NB4 (cell line): ENCODE results near the gene TMEM121B.

Experiments used
- MYC ChIP-seq: IDR thresholded peaks from 2 replicates; pipeline ENCODE4 v1.6.1; 2011; ENCODE audit warnings: low read depth, low read length
- POLR2A ChIP-seq: IDR thresholded peaks from 2 replicates; pipeline ENCODE4 v1.6.1; 2011; ENCODE audit warnings: mild to moderate bottlenecking; ENCODE audit not compliant: insufficient read length; ENCODE audit errors: extremely low read depth
- TF ChIP-seq, protein P1 (sequence below): IDR thresholded peaks from one replicate; pipeline ENCODE4 v1.5.1; 2012; ENCODE audit warnings: low read depth, low read length
- TF ChIP-seq, protein P2 (sequence below): IDR thresholded peaks from 2 replicates; pipeline ENCODE4 v1.6.1; 2011; ENCODE audit warnings: low read depth, low read length

DNA sequence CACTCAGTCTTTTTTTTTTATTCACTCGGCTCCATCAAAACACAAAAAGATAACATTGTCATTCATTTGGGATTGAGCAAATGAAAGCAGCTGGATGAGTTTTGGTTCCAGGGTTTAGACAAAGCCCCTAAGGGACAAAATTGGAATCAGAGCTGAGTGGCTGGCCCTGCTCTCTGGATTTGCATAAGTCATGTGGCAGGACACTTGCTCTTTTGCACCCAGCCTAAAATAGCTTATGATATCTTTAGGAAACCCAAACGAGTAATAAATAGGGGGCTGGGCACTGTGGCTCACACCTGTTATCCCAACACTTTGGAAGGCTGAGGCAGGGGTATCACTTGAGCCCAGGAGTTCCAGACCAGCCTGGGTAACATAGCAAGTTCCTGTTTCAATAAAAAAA lies 11.0 kb upstream of the TMEM121B start:
- TF ChIP-seq POLR2A: no peak
- TF ChIP-seq, protein P1, sequence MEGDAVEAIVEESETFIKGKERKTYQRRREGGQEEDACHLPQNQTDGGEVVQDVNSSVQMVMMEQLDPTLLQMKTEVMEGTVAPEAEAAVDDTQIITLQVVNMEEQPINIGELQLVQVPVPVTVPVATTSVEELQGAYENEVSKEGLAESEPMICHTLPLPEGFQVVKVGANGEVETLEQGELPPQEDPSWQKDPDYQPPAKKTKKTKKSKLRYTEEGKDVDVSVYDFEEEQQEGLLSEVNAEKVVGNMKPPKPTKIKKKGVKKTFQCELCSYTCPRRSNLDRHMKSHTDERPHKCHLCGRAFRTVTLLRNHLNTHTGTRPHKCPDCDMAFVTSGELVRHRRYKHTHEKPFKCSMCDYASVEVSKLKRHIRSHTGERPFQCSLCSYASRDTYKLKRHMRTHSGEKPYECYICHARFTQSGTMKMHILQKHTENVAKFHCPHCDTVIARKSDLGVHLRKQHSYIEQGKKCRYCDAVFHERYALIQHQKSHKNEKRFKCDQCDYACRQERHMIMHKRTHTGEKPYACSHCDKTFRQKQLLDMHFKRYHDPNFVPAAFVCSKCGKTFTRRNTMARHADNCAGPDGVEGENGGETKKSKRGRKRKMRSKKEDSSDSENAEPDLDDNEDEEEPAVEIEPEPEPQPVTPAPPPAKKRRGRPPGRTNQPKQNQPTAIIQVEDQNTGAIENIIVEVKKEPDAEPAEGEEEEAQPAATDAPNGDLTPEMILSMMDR: no peak
- TF ChIP-seq, protein P2, sequence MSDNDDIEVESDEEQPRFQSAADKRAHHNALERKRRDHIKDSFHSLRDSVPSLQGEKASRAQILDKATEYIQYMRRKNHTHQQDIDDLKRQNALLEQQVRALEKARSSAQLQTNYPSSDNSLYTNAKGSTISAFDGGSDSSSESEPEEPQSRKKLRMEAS: no peak
- no peak for TF ChIP-seq MYC
